Smooth muscle cell (in vitro differentiated cells): Measurements from ENCODE around the gene TLCD3B. TPM values are rescaled to one million over a fixed set of nuclear protein-coding genes. Genes with fewer than 3 reads are reported as not detected.

Source experiments
- DNase-seq: peaks from one replicate; lab custom pipeline; 2025; ENCODE audit not compliant: unreplicated experiment; lab: John Stamatoyannopoulos, UW
- H2AFZ ChIP-seq: fragments of 200-600 bp; sonication (generic); 2 replicates; pipeline ENCODE4 v1.6.0; 2016; ENCODE audit warnings: antibody characterized with exemption, low read depth, mild to moderate bottlenecking
- H3F3A ChIP-seq: fragments of 200-600 bp; sonication (generic); 2 replicates; pipeline ENCODE4 v1.6.0; 2017; ENCODE audit warnings: antibody characterized with exemption, low read depth
- H3K27ac ChIP-seq: fragments of 200-600 bp; sonication (generic); 2 replicates; pipeline ENCODE4 v1.5.1; 2016; ENCODE audit warnings: low read depth, mild to moderate bottlenecking
- H3K27me3 ChIP-seq: fragments of 200-600 bp; sonication (generic); 2 replicates; pipeline ENCODE4 v1.6.1; 2016; ENCODE audit warnings: low read depth, mild to moderate bottlenecking
- H3K36me3 ChIP-seq: fragments of 200-600 bp; sonication (generic); 2 replicates; pipeline ENCODE4 v1.5.1; 2016; ENCODE audit warnings: low read depth
- H3K4me1 ChIP-seq: fragments of 200-600 bp; sonication (generic); 2 replicates; pipeline ENCODE4 v1.5.1; 2016; ENCODE audit warnings: low read depth
- H3K4me2 ChIP-seq: fragments of 200-600 bp; sonication (generic); 2 replicates; pipeline ENCODE4 v1.6.0; 2016; ENCODE audit warnings: mild to moderate bottlenecking
- H3K4me3 ChIP-seq: fragments of 200-600 bp; sonication (generic); 2 replicates; pipeline ENCODE4 v1.5.1; 2016; ENCODE audit warnings: mild to moderate bottlenecking
- H3K79me2 ChIP-seq: fragments of 200-600 bp; sonication (generic); 2 replicates; pipeline ENCODE4 v1.6.0; 2016; ENCODE audit warnings: low read depth, mild to moderate bottlenecking
- H3K9ac ChIP-seq: fragments of 200-600 bp; sonication (generic); 2 replicates; pipeline ENCODE4 v1.6.0; 2016; ENCODE audit warnings: low read depth
- H3K9me3 ChIP-seq: fragments of 200-600 bp; sonication (generic); replicated peaks from 2 replicates; pipeline ENCODE4 v1.5.1; 2016; ENCODE audit warnings: low read depth
- H4K20me1 ChIP-seq: fragments of 200-600 bp; sonication (generic); 2 replicates; pipeline ENCODE4 v1.6.0; 2016; ENCODE audit warnings: low read depth
- CTCF ChIP-seq: fragments of 200-600 bp; sonication (generic); IDR thresholded peaks from 2 replicates; pipeline ENCODE4 v1.5.1; 2017; ENCODE audit warnings: borderline replicate concordance, mild to moderate bottlenecking, antibody characterized with exemption; ENCODE audit not compliant: insufficient read depth, poor library complexity, severe bottlenecking
- WGBS: methylation state at CpG from one replicate; pipeline ENCODE4 v1.1.7; 2016; ENCODE audit warnings: low lambda C conversion rate; 5-methylcytosine and 5-hydroxymethylcytosine counted together
- polyA plus RNA-seq: library from polyadenylated mRNA; unstranded; fragments of >200 nt; fragmentation: Nextera tagmentation; extraction: Ambion mirVana; gene quantifications from 2 replicates; pipeline ENCODE4 v1.2.1, GENCODE V29; 2016
- total RNA-seq: library from RNA; depleted of rRNA; stranded (reverse); fragments of >200 nt; gene quantifications from 2 replicates; pipeline ENCODE4 v1.2.3, GENCODE V29; 2014

TLCD3B gene
- total and polyA plus RNA-seq, 2 experiments from 2014 or later: 0.45 to 0.48 TPM

- H3K4me2 ChIP-seq: peak overlapping the region; percentile 98
- H3K36me3 ChIP-seq: no peaks in the 10 kb centered on the region
- peak overlapping the region; percentile 83 for H3K4me3 ChIP-seq
- WGBS: 13% methylated on average over 18 of the region's 33 CpGs
- H2AFZ ChIP-seq: no peak overlapping the region
- H3K9ac ChIP-seq: peak overlapping the region; percentile 97
- TF ChIP-seq CTCF: no peak
- no peaks in the 10 kb centered on the region for H3K27me3 ChIP-seq
- peaks cover 11% of the 10 kb centered on the region for H3K4me1 ChIP-seq
- peak overlapping the region; percentile 75 for H3K27ac ChIP-seq
- H4K20me1 ChIP-seq: peaks cover 51% of the 10 kb centered on the region
- H3F3A ChIP-seq: peaks cover 21% of the 10 kb centered on the region
- H3K79me2 ChIP-seq: peaks cover 50% of the 10 kb centered on the region
- DNase-seq: no peak
- H3K9me3 ChIP-seq: no peaks in the 10 kb centered on the region
These were observed 45.3 kb upstream of the TLCD3B start for GRCh38 chr16:30076276-30076791.

GRCh38 chr16:30075503-30076275 lies 44.6 kb upstream of the TLCD3B start, which contains the start of gene PPP4C:
Gene PPP4C, plus strand, starts transcription at chr16:30075994. Its CDS starts 384 bp downstream, at chr16:30076378.
- no peaks in the 10 kb centered on the region for H3K27me3 ChIP-seq
- H3K27ac ChIP-seq: peak within 1 kb of the TSS; percentile 75
- TF ChIP-seq CTCF: no peak
- H3K9me3 ChIP-seq: no peaks in the 10 kb centered on the region
- DNase-seq: peak; percentile 58
- peaks cover 51% of the 10 kb centered on the region for H4K20me1 ChIP-seq
- WGBS: 4% methylated on average over 55 of the region's 67 CpGs
- H2AFZ ChIP-seq: no peak within 1 kb of the TSS
- H3K79me2 ChIP-seq: peaks cover 56% of the 10 kb centered on the region
- peak within 1 kb of the TSS; percentile 97 for H3K9ac ChIP-seq
- H3K4me3 ChIP-seq: peak within 1 kb of the TSS; percentile 83
- H3K4me1 ChIP-seq: peaks cover 11% of the 10 kb centered on the region
- peak within 1 kb of the TSS; percentile 98 for H3K4me2 ChIP-seq
- no peaks in the 10 kb centered on the region for H3K36me3 ChIP-seq
- peaks cover 27% of the 10 kb centered on the region for H3F3A ChIP-seq

- Histone ChIP-seq H4K20me1 (peaks cover 69% of the 10 kb centered on the region), H3K9me3 (no peaks in the 10 kb centered on the region), H3K79me2 (peaks cover 64% of the 10 kb centered on the region), H3K4me2 (peak overlapping the region; percentile 98), H3K4me1 (peaks cover 18% of the 10 kb centered on the region), H3K27ac (peak overlapping the region; percentile 45), H3K27me3 (no peaks in the 10 kb centered on the region), H3K4me3 (no peak overlapping the region), H3K36me3 (no peaks in the 10 kb centered on the region), H3K9ac (no peak overlapping the region), H2AFZ (no peak overlapping the region), H3F3A (peaks cover 61% of the 10 kb centered on the region)
- no peak for DNase-seq
- TF ChIP-seq CTCF: no peak
These were observed 39.4 kb upstream of the TLCD3B start for GRCh38 chr16:30070490-30070889.
